ENCODE data around the gene VCL.
"Not testable (repeated sequence)": the region's sequence is repeated elsewhere in the genome, so short reads cannot be mapped to it uniquely, and the experiment has no call there.

The VCL gene

GRCh38 chr10:74011017-74011416 is 13.1 kb downstream of the VCL start:
- no peak for DNase-seq

- DNase-seq: no peak
These were observed 13.9 kb downstream of the VCL start for GRCh38 chr10:74011770-74012169.

- DNase-seq: no peak
These were observed 14.6 kb downstream of the VCL start for GRCh38 chr10:74012480-74012879.

GRCh38 chr10:74013004-74013403 is 15.1 kb downstream of the VCL start:
- no peak for DNase-seq

GRCh38 chr10:74014574-74014973 is 16.7 kb downstream of the VCL start:
- not testable (repeated sequence) for DNase-seq

- DNase-seq: no peak
These were observed 20.3 kb downstream of the VCL start for GRCh38 chr10:74018241-74018640.

- no peak for DNase-seq
These were observed 23.5 kb downstream of the VCL start for GRCh38 chr10:74021248-74022055.

- DNase-seq: no peak
These were observed 25.2 kb downstream of the VCL start for GRCh38 chr10:74022926-74023629.

GRCh38 chr10:74024600-74024999 is 26.7 kb downstream of the VCL start:
- DNase-seq: no peak

GRCh38 chr10:74025380-74025978 is 27.6 kb downstream of the VCL start:
- no peak for DNase-seq

GRCh38 chr10:74026428-74027015 is 28.6 kb downstream of the VCL start:
- DNase-seq: no peak

- no peak for DNase-seq
These were observed 29.8 kb downstream of the VCL start for GRCh38 chr10:74027702-74028101.

GRCh38 chr10:74029943-74030342 is 32.0 kb downstream of the VCL start:
- DNase-seq: no peak

- not testable (repeated sequence) for DNase-seq
These were observed 34.3 kb downstream of the VCL start for GRCh38 chr10:74032208-74032607.

- DNase-seq: no peak
These were observed 35.2 kb downstream of the VCL start for GRCh38 chr10:74032900-74033655.

GRCh38 chr10:74033702-74034101 is 35.8 kb downstream of the VCL start:
- no peak for DNase-seq

- no peak for DNase-seq
These were observed 36.4 kb downstream of the VCL start for GRCh38 chr10:74034301-74034700.

- DNase-seq: no peak
These were observed 37.4 kb downstream of the VCL start for GRCh38 chr10:74035303-74035702.

GRCh38 chr10:74036474-74036873 is 38.6 kb downstream of the VCL start:
- DNase-seq: no peak

- DNase-seq: no peak
These were observed 41.7 kb downstream of the VCL start for GRCh38 chr10:74039561-74040145.

GRCh38 chr10:74040200-74041126 is 42.5 kb downstream of the VCL start:
- DNase-seq: no peak

Data from activated CD4-positive, alpha-beta T cell treated with anti-CD3 and anti-CD28 coated beads for 4 hours (primary cell).